ELR (cell line): ENCODE data around the gene KCNG2.
A peak's percentile ranks its signal among the peaks of the same experiment; 100 is the strongest.

Source experiments
- DNase-seq: peaks from one replicate; pipeline ENCODE4 v3.0.0-alpha.2; 2015; ENCODE audit warnings: low read depth

KCNG2 gene

GRCh38 chr18:79819064-79819967 is 21.6 kb downstream of the KCNG2 start:
- no peak for DNase-seq

GRCh38 chr18:79819968-79820351 is 22.2 kb downstream of the KCNG2 start:
- DNase-seq, result no peak

DNA sequence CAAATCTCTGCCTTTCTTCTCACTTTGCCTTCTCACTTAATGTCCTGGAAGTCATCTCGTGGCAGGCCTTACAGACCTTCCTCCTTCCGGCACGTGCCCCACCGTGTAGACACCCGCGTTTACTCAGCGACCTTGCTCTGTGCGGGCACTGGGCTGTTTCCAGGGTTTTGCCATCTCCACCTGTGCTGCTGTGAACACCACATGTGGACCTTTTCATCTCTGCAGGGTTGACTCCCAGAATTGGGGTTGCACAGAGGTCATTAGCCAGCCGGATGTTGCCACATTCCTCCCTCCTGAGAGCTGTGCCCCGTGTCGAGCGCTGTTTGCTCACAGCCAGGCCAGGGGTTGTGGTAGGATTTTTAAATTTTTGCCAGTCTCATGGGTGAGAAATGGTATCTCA is 25.4 kb downstream of the KCNG2 start:
- no peak for DNase-seq

DNA sequence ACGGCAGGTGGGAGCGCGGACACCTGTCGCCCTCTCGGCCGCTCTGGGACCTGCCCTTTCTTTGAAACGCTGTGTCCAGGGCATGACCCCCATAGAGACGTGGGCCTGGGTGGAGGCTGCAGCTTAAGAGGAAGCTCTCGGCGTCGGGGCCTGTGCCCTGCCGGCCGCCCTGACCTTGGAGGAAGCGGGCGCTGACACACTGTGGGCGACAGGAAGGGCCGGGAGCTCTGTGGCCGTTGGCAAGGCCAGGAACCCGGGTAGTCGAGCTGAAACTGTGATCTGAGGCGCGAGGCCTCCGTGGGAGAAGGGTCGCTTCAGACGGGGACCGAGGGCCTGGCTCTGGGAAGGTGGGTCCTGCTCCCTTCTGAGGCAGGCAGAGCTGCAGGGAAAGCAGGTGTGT is 28.2 kb downstream of the KCNG2 start:
- no peak for DNase-seq

GRCh38 chr18:79826966-79827365 is 29.2 kb downstream of the KCNG2 start:
- DNase-seq, result no peak

DNA sequence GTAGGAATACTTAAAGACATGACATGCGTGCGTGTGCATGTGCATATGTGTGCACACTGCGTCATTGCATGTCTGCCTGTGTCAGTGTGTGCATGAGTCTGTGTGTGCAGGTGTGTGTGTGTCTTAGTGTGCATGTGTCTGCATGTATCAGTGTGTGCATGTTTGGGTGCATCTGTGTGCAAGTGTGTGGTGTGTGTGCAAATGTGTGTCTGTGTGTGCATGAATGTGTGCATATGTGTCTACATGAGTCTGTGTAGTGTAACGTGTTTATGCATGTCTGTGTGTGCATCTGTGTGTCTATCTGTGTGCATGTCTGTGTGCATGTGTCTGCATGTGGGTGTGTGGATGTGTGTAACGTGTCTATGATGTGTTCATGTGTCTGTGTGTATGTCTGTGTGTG is 30.5 kb downstream of the KCNG2 start:
- DNase-seq, result no peak

DNA sequence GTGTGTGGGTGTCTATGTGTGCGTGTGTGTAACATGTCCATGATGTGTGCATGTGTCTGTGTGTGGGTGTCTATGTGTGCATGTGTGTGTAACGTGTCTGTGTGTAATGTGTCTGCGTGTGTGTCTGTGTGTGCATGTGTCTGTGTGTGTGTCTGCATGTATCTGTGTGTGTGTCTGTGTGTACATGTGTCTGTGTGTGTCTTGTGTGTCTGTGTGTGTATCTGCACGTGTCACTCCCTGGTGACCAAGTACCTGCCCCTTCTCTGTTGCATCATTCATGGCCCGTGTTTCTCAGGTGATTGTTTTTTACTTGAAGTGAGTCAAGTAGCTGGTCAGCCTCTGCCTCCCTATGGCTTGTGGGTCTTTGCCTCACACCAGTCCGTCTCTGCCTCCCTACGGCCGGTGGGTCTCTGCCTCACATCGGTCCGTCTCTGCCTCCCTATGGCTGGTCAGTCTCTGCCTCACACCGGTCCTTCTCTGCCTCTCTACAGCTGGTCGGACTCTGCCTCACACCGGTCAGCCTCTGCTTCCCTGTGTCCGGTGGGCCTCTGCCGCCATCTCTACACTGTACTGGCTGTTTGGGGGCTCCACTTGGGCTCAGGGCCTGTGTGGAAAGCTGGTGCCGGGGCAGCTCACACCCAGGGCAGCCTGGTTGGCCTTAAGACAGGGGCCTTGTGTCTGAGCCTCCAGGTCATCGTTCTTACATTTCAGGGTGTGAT is 31.6 kb downstream of the KCNG2 start:
- no peak for DNase-seq

- no peak for DNase-seq
Observed at GRCh38 chr18:79832169-79832568, 34.4 kb downstream of the KCNG2 start.

GRCh38 chr18:79834834-79835233 is 37.1 kb downstream of the KCNG2 start:
- DNase-seq, result no peak

- DNase-seq, result no peak
Observed at GRCh38 chr18:79841936-79842335, 44.2 kb downstream of the KCNG2 start.

- peak; percentile 27 for DNase-seq
Observed at GRCh38 chr18:79844999-79845563, 47.3 kb downstream of the KCNG2 start.

DNA sequence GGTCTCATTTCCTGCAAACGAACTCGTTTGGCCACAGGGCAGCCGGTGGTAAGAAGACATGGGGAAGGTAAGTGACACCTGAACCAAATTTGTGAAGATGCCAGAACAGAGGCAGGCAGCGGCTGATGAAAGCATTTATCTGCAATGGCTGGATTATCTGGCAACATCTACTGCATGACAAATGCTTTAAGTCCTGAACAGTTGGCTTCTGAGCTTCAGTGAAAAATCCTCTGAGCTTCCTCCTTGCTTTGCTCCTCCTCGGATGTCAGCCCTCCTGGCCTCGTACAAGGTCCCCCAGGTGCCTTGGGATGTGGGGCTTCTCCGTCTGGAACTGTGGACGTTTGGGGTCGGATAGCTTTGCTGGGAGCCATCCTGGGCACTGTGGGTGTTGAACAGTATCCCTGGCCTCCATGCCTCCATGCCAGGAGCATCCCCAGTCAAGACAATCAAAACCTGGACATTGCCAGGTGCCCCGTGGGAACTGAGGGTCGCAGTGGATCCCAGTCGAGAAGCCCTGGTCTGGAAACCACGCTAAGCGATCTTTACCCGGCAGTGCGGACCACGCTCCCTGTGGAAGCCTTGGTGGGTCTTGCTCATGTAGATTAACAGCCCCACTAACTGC is 49.3 kb downstream of the KCNG2 start:
- DNase-seq, result no peak

DNA sequence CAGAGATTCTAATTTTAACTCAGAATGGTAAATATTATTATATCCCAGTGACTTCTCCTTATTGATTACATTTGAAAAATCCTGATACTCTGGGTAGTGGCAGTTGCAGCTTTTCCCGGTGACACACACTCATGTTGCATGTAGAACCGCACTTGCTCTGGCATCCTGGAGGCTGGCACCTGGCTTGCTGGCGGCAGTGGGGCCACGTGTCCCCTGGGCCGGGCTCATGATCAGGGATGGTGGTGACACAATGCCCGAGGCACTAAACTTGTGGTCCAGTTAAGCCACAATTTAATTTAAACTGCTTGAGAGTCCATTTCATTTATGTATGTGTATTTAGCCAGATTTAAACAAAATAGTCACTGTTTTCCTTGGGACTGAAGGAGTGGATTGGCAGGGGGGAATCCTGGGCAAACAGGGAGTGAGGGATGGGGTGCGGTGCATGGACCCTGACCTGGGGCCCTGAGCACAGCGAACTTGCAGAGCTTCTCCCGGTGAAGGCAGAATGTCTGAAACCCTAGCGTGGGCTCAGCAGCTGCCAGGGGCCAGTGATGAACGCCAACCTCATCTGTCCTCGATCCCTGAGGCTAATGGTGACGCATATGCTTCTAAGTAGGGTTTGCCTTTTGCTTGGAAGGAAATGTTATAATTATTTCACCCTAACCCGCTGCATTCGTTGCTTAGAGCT is 50.0 kb downstream of the KCNG2 start:
- DNase-seq, result no peak

GRCh38 chr18:79848294-79848578 is 50.5 kb downstream of the KCNG2 start:
- DNase-seq, result no peak

GRCh38 chr18:79848579-79849327 is 51.0 kb downstream of the KCNG2 start:
- DNase-seq, result no peak

DNA sequence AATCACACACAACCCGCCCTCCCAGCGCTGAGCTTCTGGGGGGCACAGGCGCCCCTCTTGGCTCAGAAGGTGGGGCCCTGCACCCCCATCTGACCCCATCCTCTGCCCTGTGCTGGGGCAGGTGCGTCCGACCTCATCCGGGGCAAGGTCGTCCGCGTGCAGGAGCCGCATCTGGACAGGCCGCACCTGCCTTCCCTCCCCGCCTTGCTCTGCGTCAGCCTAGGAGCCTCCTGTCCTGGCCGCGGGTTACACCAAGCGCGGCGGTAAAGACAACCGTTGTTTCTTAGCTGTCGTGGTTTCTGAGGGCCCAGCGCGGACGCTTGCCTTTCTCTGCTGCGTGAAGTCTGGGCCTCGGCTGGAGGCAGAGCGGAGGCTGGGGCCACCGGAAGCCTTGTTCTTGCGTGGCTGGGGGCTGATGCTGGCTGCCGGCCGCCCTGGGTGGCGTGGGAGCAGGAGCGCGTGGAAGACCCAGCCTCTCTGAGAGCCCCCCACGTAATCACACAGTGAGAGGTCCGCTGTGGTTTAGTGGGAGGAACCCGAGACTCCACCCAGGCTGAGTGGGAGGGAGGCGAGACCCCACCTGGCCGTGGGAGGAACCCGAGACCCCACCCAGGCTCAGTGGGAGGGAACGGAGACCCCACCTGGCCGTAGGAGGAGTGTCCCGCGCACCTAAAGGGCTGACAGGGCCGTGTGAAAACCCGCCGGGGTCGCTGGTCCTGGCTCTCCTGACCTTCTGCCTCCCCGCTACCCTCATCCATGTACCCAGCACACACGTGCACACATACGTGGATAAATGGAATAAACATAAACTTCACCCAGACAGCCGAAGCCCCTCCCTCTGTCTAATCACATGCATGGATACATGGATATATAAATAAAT is 51.8 kb downstream of the KCNG2 start:
- DNase-seq, result no peak

DNA sequence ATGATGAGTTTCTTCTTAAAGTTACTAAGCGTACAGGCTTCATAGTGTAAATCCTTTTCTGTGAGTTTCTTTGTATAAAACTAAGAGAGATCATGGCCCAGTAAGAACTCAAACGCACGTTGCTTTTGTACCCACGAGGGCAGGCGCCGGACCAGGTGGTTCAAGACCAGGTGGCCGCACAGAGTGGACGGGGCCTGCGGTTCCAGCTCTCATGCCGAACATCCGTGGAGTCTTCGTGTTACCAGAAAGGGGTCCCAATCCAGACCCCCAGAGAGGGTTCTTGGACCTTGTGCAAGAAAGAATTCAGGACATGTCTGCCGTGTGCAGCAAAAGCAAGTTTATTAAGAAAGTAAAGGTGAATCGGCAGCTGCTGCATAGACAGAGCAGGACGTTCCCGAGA is 53.0 kb downstream of the KCNG2 start:
- no peak for DNase-seq

GRCh38 chr18:79851489-79851888 is 53.8 kb downstream of the KCNG2 start:
- no peak for DNase-seq

GRCh38 chr18:79851950-79852349 is 54.2 kb downstream of the KCNG2 start:
- DNase-seq, result no peak

DNA sequence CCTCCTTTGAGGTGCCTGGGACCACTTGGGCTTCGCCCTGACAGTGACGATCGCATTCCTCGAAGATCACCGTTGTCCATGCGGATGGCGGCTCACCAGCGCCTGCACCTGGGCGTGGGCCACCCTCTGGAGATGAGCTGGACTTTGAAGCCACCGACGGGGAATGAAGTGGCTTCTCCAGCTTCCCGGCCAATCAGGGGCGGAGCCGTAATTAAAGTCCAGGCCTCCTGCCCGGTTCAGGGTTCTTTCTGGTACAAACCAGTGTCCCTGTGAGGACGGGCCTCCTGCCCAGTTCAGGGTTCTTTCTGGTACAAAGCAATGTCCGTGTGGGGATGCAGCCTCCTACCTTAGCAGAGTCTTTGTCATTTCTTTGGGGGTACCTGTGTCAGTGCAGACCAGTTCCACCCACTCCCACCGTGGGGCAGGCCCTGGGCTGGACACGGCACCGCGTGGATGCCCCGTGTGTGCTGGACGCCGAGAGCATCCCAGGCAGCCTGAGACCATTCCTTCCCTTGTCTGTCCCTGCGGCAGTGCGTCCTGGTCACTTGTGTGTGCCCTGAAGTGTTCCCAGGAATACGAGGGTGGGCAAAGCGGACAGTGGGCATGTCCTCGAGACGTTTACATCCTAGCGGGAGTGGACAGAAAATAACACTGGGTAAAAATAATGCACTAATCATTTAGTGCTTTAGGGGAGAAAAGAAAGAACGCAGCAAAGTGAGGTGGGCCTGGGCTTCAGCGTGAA is 55.0 kb downstream of the KCNG2 start:
- DNase-seq, result no peak
